Naive thymus-derived CD8-positive, alpha-beta T cell (primary cell): ENCODE measurements around the gene STARD10. TPM values are rescaled to one million over a fixed set of nuclear protein-coding genes. Genes with fewer than 3 reads are reported as not detected.

Experiments used
- ATAC-seq, 2 donors: fragments of 150-1000 bp; cut with Tn5 transposase in 1 of 2; sonication (Bioruptor Pico), chemical (Tn5 transposase) in 1 of 2; 1 replicate in 1 of 2; 2 replicates in 1 of 2; pipeline ENCODE4 v1.10.0; 2021; ENCODE audit warnings: mild to moderate bottlenecking in 2 of 2, moderate library complexity in 2 of 2
- POLR2A ChIA-PET: fragments of 350-600 bp; sonication (Branson Sonifier 250); formaldehyde crosslinking; loops from one replicate; lab custom pipeline; 2021; ENCODE audit warnings: antibody characterized with exemption; lab: Charles Lee
- DNase-seq, 10 donors: peaks; one replicate each; pipeline versions ENCODE4 v3.0.0 to v3.0.0-alpha.2; 2020 to 2022
- H3K27ac Mint-ChIP-seq, 10 donors: one replicate each; pipeline ENCODE4 v1.8.0; 2020 to 2022; ENCODE audit warnings: mild to moderate bottlenecking in 10 of 10, mixed read lengths in 10 of 10, moderate library complexity in 4 of 10, inconsistent platforms in 1 of 10
- H3K27me3 Mint-ChIP-seq, 5 donors: one replicate each; pipeline ENCODE4 v1.8.0; 2021 to 2022; ENCODE audit warnings: mixed read lengths in 5 of 5
- H3K36me3 Mint-ChIP-seq, 3 donors: one replicate each; pipeline ENCODE4 v1.8.0; 2020 to 2022; ENCODE audit warnings: mixed read lengths in 3 of 3, mild to moderate bottlenecking in 2 of 3, inconsistent platforms in 1 of 3
- H3K4me1 Mint-ChIP-seq, 4 donors: one replicate each; pipeline ENCODE4 v1.8.0; 2021 to 2022; ENCODE audit warnings: mixed read lengths in 4 of 4
- H3K4me3 Mint-ChIP-seq, 10 donors: one replicate each; pipeline ENCODE4 v1.8.0; 2020 to 2022; ENCODE audit warnings: mild to moderate bottlenecking in 10 of 10, mixed read lengths in 10 of 10, moderate library complexity in 6 of 10, inconsistent platforms in 1 of 10
- H3K9me3 Mint-ChIP-seq, 9 donors: one replicate each; pipeline ENCODE4 v1.8.0; 2020 to 2022; ENCODE audit warnings: mixed read lengths in 9 of 9, mild to moderate bottlenecking in 3 of 9, inconsistent platforms in 1 of 9, moderate library complexity in 1 of 9
- polyA plus RNA-seq, 3 donors: library from polyadenylated mRNA; unstranded; fragments of 300-500 nt; fragmentation: Illumina TruSeq; gene quantifications; one replicate each; pipeline ENCODE4 v1.2.3, GENCODE V29; 2021
- total RNA-seq, 8 experiments: library from RNA in 2 of 8; stranded (reverse) in 2 of 8; gene quantifications; one replicate each; pipeline ENCODE4 v1.2.3 and lab custom pipeline; 2021 to 2026

The STARD10 gene
- total and polyA plus RNA-seq, 5 experiments from 2014 or later = 11.8 to 16.3 (median 14.9) TPM

- Mint-ChIP-seq H3K36me3 (no peaks in the 10 kb centered on the region), H3K27ac (peak overlapping the region in 4 of 10 donors; percentile 6 to 71 (median 40)), H3K27me3 (no peaks in the 10 kb centered on the region), H3K4me3 (peak overlapping the region in 2 of 10 donors; percentile 3 to 41), H3K4me1 (peaks cover 21 to 25% (median 21%) of the 10 kb centered on the region in 4 donors), H3K9me3 (no peaks in the 10 kb centered on the region)
- no peak for ATAC-seq
- POLR2A ChIA-PET = interaction anchor here (0.6 kb wide), 1 partner anchor 14 kb away, joined by 3 read pairs; no protein-coding TSS in a partner anchor
- no peak for DNase-seq
Measured at GRCh38 chr11:72776117-72776843, 17.6 kb downstream of the STARD10 start.

- Mint-ChIP-seq H3K4me1 (peaks cover 21 to 23% (median 21%) of the 10 kb centered on the region in 4 donors), H3K27ac (peak overlapping the region in 5 of 10 donors; percentile 4 to 24 (median 12))
Measured at GRCh38 chr11:72775288-72776110, 18.3 kb downstream of the STARD10 start.

GRCh38 chr11:72774499-72774898 is 19.3 kb downstream of the STARD10 start:
- POLR2A ChIA-PET = no interaction called here
- DNase-seq (no peak), ATAC-seq (no peak)
- Mint-ChIP-seq H3K27me3 (no peaks in the 10 kb centered on the region), H3K27ac (no peak overlapping the region), H3K36me3 (no peaks in the 10 kb centered on the region), H3K4me3 (no peak overlapping the region), H3K4me1 (peaks cover 12 to 19% (median 13%) of the 10 kb centered on the region in 4 donors), H3K9me3 (no peaks in the 10 kb centered on the region)

More at GRCh38 chr11:72775288-72776110, 18.3 kb downstream of the STARD10 start:
- no peak overlapping the region for H3K4me3 Mint-ChIP-seq
- ATAC-seq = no peak
- POLR2A ChIA-PET = interaction anchor here (0.6 kb wide), 1 partner anchor 13 kb away, joined by 3 read pairs; no protein-coding TSS in a partner anchor
- no peaks in the 10 kb centered on the region for H3K27me3 Mint-ChIP-seq
- DNase-seq = no peak
- no peaks in the 10 kb centered on the region for H3K9me3 Mint-ChIP-seq
- no peaks in the 10 kb centered on the region for H3K36me3 Mint-ChIP-seq

- H3K36me3 Mint-ChIP-seq = no peaks in the 10 kb centered on the region
- POLR2A ChIA-PET = no interaction called here
- no peaks in the 10 kb centered on the region for H3K9me3 Mint-ChIP-seq
- DNase-seq (no peak), ATAC-seq (no peak)
- H3K27me3 Mint-ChIP-seq = no peaks in the 10 kb centered on the region
- no peak overlapping the region for H3K4me3 Mint-ChIP-seq
- peaks cover 9 to 17% (median 11%) of the 10 kb centered on the region in 4 donors for H3K4me1 Mint-ChIP-seq
- H3K27ac Mint-ChIP-seq = peak overlapping the region in 1 of 10 donors; percentile 88
Measured at GRCh38 chr11:72773696-72774095, 20.2 kb downstream of the STARD10 start.

- POLR2A ChIA-PET = no interaction called here
- Mint-ChIP-seq H3K4me1 (peaks cover 9 to 18% (median 11%) of the 10 kb centered on the region in 4 donors), H3K27me3 (no peaks in the 10 kb centered on the region), H3K27ac (peak overlapping the region in 1 of 10 donors; percentile 88), H3K36me3 (no peaks in the 10 kb centered on the region), H3K9me3 (no peaks in the 10 kb centered on the region), H3K4me3 (no peak overlapping the region)
- ATAC-seq (no peak), DNase-seq (no peak)
Measured at GRCh38 chr11:72773291-72773690, 20.6 kb downstream of the STARD10 start.

GRCh38 chr11:72772059-72772458 is 21.8 kb downstream of the STARD10 start:
- Mint-ChIP-seq H3K9me3 (no peaks in the 10 kb centered on the region), H3K4me3 (no peak overlapping the region), H3K27me3 (no peaks in the 10 kb centered on the region), H3K36me3 (no peaks in the 10 kb centered on the region), H3K4me1 (peaks cover 5 to 18% (median 8%) of the 10 kb centered on the region in 4 donors), H3K27ac (peak overlapping the region in 4 of 10 donors; percentile 7 to 28 (median 19))
- no peak for ATAC-seq
- POLR2A ChIA-PET = interaction anchor here (1.0 kb wide), 1 partner anchor 48 kb away, joined by 3 read pairs; no protein-coding TSS in a partner anchor
- DNase-seq = no peak

- POLR2A ChIA-PET = interaction anchor here (1.0 kb wide), 1 partner anchor 49 kb away, joined by 3 read pairs; no protein-coding TSS in a partner anchor
- no peak for DNase-seq
- Mint-ChIP-seq H3K4me1 (peaks cover 5 to 17% (median 6%) of the 10 kb centered on the region in 4 donors), H3K27ac (no peak overlapping the region), H3K36me3 (no peaks in the 10 kb centered on the region), H3K4me3 (no peak overlapping the region), H3K27me3 (no peaks in the 10 kb centered on the region), H3K9me3 (no peaks in the 10 kb centered on the region)
- no peak for ATAC-seq
Measured at GRCh38 chr11:72771507-72771906, 22.3 kb downstream of the STARD10 start.

- H3K36me3 Mint-ChIP-seq = no peaks in the 10 kb centered on the region
- H3K4me1 Mint-ChIP-seq = peaks cover under 1 to 14% (median 5%) of the 10 kb centered on the region in 4 donors
- H3K4me3 Mint-ChIP-seq = no peak overlapping the region
- no peaks in the 10 kb centered on the region for H3K27me3 Mint-ChIP-seq
- DNase-seq = no peak
- H3K9me3 Mint-ChIP-seq = peaks cover 0 to 2% (median 0%) of the 10 kb centered on the region in 9 donors
- ATAC-seq = no peak
- POLR2A ChIA-PET = interaction anchor here (1.0 kb wide), 1 partner anchor 49 kb away, joined by 3 read pairs; no protein-coding TSS in a partner anchor
- H3K27ac Mint-ChIP-seq = peak overlapping the region in 2 of 10 donors; percentile 24 to 55
Measured at GRCh38 chr11:72770799-72771198, 23.0 kb downstream of the STARD10 start.

- Mint-ChIP-seq H3K27me3 (no peaks in the 10 kb centered on the region), H3K36me3 (no peaks in the 10 kb centered on the region), H3K4me1 (peaks cover 0 to 14% (median 0%) of the 10 kb centered on the region in 4 donors), H3K27ac (peak overlapping the region in 1 of 10 donors; percentile 8), H3K4me3 (no peak overlapping the region), H3K9me3 (peaks cover 0 to 2% (median 0%) of the 10 kb centered on the region in 9 donors)
- POLR2A ChIA-PET = interaction anchor here (0.5 kb wide), 1 partner anchor 220 kb away, joined by 3 read pairs; no protein-coding TSS in a partner anchor
- DNase-seq (no peak), ATAC-seq (no peak)
Measured at GRCh38 chr11:72769680-72770079, 24.2 kb downstream of the STARD10 start.

GRCh38 chr11:72768581-72768980 is 25.3 kb downstream of the STARD10 start:
- DNase-seq (no peak), ATAC-seq (no peak)
- POLR2A ChIA-PET = interaction anchor here (0.7 kb wide), 1 partner anchor 12 kb away, joined by 3 read pairs; no protein-coding TSS in a partner anchor
- H3K27me3 Mint-ChIP-seq = no peaks in the 10 kb centered on the region
- H3K27ac Mint-ChIP-seq = peak overlapping the region in 2 of 10 donors; percentile 81 to 93
- H3K9me3 Mint-ChIP-seq = peaks cover 0 to 2% (median 0%) of the 10 kb centered on the region in 9 donors
- H3K4me1 Mint-ChIP-seq = peaks cover 0 to 10% (median 1%) of the 10 kb centered on the region in 4 donors
- H3K4me3 Mint-ChIP-seq = no peak overlapping the region
- H3K36me3 Mint-ChIP-seq = no peaks in the 10 kb centered on the region

- Mint-ChIP-seq H3K27ac (peak overlapping the region in 4 of 10 donors; percentile 11 to 50 (median 44)), H3K27me3 (no peaks in the 10 kb centered on the region), H3K4me3 (no peak overlapping the region), H3K36me3 (no peaks in the 10 kb centered on the region), H3K4me1 (peaks cover 0 to 13% (median 3%) of the 10 kb centered on the region in 4 donors), H3K9me3 (peaks cover 0 to 2% (median 0%) of the 10 kb centered on the region in 9 donors)
- POLR2A ChIA-PET = no interaction called here
- DNase-seq = no peak
- ATAC-seq = no peak
Measured at GRCh38 chr11:72767203-72768062, 26.4 kb downstream of the STARD10 start.
